NB4 (cell line): Measurements from ENCODE around the gene BACH2.

Experiments
- MYC ChIP-seq: IDR thresholded peaks from 2 replicates; pipeline ENCODE4 v1.6.1; 2011; ENCODE audit warnings: low read depth, low read length
- POLR2A ChIP-seq: IDR thresholded peaks from 2 replicates; pipeline ENCODE4 v1.6.1; 2011; ENCODE audit warnings: mild to moderate bottlenecking; ENCODE audit not compliant: insufficient read length; ENCODE audit errors: extremely low read depth
- TF ChIP-seq, protein P1 (sequence below): IDR thresholded peaks from one replicate; pipeline ENCODE4 v1.5.1; 2012; ENCODE audit warnings: low read depth, low read length
- TF ChIP-seq, protein P2 (sequence below): IDR thresholded peaks from 2 replicates; pipeline ENCODE4 v1.6.1; 2011; ENCODE audit warnings: low read depth, low read length

DNA sequence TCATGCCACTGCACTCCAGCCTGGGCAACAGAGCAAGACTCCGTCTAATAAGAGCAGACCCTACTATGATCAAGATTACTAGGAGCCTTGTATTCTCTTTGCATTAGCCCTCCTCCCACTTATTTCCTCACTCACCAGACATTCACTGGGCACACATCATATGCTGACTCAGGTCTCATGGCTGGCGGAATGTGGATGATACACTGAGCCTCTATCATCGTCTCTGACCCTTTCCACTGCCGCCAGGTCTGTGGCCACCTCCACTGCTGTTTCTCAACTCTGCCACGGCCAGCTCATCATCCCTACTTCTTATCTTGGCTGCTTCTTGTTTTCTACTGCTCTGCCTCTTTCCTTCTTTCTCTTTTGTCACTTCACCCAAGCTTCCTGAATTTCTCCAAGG lies 161.0 kb downstream of the BACH2 start:
- TF ChIP-seq, protein P1, sequence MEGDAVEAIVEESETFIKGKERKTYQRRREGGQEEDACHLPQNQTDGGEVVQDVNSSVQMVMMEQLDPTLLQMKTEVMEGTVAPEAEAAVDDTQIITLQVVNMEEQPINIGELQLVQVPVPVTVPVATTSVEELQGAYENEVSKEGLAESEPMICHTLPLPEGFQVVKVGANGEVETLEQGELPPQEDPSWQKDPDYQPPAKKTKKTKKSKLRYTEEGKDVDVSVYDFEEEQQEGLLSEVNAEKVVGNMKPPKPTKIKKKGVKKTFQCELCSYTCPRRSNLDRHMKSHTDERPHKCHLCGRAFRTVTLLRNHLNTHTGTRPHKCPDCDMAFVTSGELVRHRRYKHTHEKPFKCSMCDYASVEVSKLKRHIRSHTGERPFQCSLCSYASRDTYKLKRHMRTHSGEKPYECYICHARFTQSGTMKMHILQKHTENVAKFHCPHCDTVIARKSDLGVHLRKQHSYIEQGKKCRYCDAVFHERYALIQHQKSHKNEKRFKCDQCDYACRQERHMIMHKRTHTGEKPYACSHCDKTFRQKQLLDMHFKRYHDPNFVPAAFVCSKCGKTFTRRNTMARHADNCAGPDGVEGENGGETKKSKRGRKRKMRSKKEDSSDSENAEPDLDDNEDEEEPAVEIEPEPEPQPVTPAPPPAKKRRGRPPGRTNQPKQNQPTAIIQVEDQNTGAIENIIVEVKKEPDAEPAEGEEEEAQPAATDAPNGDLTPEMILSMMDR: no peak
- TF ChIP-seq POLR2A (no peak), MYC (no peak)
- TF ChIP-seq, protein P2, sequence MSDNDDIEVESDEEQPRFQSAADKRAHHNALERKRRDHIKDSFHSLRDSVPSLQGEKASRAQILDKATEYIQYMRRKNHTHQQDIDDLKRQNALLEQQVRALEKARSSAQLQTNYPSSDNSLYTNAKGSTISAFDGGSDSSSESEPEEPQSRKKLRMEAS: no peak
